Daoy (cell line): ENCODE data around the gene CLDN14. TPM values are rescaled to one million over a fixed set of nuclear protein-coding genes. Genes with fewer than 3 reads are reported as not detected.
A peak's percentile ranks its signal among the peaks of the same experiment; 100 is the strongest.

Source experiments
- DNase-seq: peaks from one replicate; pipeline ENCODE4 v3.0.0-alpha.2; 2015; ENCODE audit warnings: low read depth
- total RNA-seq: library from RNA; depleted of rRNA; stranded (reverse); fragments of >200 nt; shearing (Covaris generic); gene quantifications from 2 replicates; pipeline ENCODE4 v1.2.3, GENCODE V29; 2014; rRNA removed

The CLDN14 gene
- 0.33 and 1.3 TPM in 2 replicates for total RNA-seq

GRCh38 chr21:36479415-36480402 is at the start of gene CLDN14:
Gene CLDN14 (minus strand): TSS chr21:36480122. CDS start chr21:36461695, 18,427 bp downstream.
- DNase-seq: peak; percentile 37

GRCh38 chr21:36528716-36529115 is 48.8 kb upstream of the CLDN14 start:
- DNase-seq: no peak

- no peak for DNase-seq
Observed at GRCh38 chr21:36527317-36527716, 47.4 kb upstream of the CLDN14 start.

GRCh38 chr21:36526104-36526503 is 46.2 kb upstream of the CLDN14 start:
- no peak for DNase-seq

GRCh38 chr21:36524477-36524876 is 44.6 kb upstream of the CLDN14 start:
- no peak for DNase-seq

GRCh38 chr21:36522219-36522808 is 42.4 kb upstream of the CLDN14 start:
- DNase-seq: no peak

- no peak for DNase-seq
Observed at GRCh38 chr21:36518883-36519492, 39.1 kb upstream of the CLDN14 start.

- DNase-seq: no peak
Observed at GRCh38 chr21:36517366-36518075, 37.6 kb upstream of the CLDN14 start.

- DNase-seq: no peak
Observed at GRCh38 chr21:36516281-36516680, 36.4 kb upstream of the CLDN14 start.

GRCh38 chr21:36513430-36513829 is 33.5 kb upstream of the CLDN14 start:
- DNase-seq: no peak

GRCh38 chr21:36512971-36513370 is 33.0 kb upstream of the CLDN14 start:
- no peak for DNase-seq

- DNase-seq: no peak
Observed at GRCh38 chr21:36511484-36512220, 31.7 kb upstream of the CLDN14 start.

GRCh38 chr21:36510911-36511310 is 31.0 kb upstream of the CLDN14 start:
- no peak for DNase-seq

GRCh38 chr21:36509973-36510664 is 30.2 kb upstream of the CLDN14 start:
- DNase-seq: no peak

- no peak for DNase-seq
Observed at GRCh38 chr21:36508948-36509347, 29.0 kb upstream of the CLDN14 start.

- DNase-seq: no peak
Observed at GRCh38 chr21:36507397-36508018, 27.6 kb upstream of the CLDN14 start.

GRCh38 chr21:36506482-36506881 is 26.6 kb upstream of the CLDN14 start:
- DNase-seq: no peak

- peak; percentile 59 for DNase-seq
Observed at GRCh38 chr21:36504067-36505058, 24.4 kb upstream of the CLDN14 start.

- no peak for DNase-seq
Observed at GRCh38 chr21:36502365-36502764, 22.4 kb upstream of the CLDN14 start.
